HG02759 (cell line): ENCODE results near the gene BAG3.
"Not testable (repeated sequence)": the region's sequence is repeated elsewhere in the genome, so short reads cannot be mapped to it uniquely, and the experiment has no call there.

ENCODE experiments used
- ATAC-seq: cut with Tn5 transposase; IDR thresholded peaks from one replicate; pipeline ENCODE4 v1.9.1; 2021; ENCODE audit warnings: mild to moderate bottlenecking, moderate library complexity; ENCODE audit not compliant: unreplicated experiment

The BAG3 gene

DNA sequence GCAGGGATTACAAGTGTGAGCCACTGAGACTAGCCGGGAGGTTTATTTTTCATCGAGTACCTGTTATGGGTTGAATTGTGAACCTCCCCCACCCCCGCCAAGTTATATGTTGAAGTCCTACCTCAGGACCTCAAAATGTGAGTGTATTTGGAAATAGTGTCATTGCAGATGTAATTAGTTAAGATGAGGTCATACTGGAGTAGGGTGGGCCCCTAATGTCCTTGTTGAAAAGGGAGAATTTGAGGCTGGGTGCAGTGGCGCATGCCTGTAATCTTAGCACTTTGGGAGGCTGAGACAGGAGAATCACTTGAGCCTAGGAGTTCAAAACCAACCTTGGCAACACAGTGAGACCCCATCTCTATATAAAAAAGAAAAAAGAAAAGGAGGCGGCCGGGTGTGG is 10.8 kb upstream of the BAG3 start:
- ATAC-seq = no peak

DNA sequence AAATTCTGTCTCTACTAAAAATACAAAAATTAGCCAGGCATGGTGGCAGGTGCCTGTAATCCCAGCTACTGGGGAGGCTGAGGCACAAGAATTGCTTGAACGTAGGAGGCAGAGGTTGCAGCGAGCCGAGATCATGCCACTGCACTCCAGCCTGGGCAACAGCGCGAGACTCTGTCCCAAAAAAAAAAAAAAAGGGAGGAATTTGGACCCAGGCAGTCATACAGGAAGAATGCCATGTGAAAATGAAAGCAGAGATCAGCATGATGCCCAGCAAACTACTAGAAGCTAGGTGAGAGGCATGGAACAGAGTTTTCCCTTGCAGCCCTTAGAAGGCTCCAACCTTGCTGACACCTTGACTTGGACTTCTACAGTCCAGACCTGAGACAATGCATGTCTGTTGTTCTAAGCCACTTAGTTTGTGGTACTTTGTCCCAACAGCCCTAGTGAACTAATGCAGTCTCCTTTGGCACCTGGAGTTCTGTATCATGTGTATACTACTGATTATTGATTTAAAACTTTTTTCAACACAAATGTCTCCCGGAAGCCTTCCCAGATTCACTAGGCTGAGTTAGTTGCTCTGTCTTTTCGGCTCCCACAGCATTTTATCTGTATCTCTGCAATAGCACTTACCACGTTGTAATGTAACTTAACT is 10.2 kb upstream of the BAG3 start:
- ATAC-seq = no peak

DNA sequence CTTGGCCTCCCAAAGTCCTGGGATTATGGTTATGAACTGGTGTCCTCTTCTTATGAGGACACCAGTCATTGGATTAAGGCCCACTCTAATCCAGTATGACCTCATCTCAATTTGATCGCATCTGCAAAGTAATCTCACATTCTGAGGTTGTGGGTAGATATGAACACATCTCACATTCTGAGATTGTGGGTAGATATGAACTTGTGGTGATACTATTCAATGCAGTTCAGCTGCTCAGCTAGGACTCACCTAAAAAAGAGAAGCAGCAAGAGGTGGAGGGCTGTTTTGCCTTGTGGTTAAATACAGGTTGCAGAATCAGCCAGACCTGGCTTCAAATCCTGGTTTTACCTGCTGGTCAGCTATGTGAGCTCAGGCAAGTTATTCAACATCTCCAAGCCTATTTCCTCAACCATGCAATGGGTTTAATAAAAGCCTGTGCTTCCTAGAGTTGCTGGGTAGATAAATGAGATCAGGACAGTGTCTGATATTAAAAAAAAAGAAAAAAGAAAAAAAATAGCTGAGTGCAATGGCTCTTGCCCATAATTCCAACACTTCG is 8.5 kb upstream of the BAG3 start:
- ATAC-seq = no peak

DNA sequence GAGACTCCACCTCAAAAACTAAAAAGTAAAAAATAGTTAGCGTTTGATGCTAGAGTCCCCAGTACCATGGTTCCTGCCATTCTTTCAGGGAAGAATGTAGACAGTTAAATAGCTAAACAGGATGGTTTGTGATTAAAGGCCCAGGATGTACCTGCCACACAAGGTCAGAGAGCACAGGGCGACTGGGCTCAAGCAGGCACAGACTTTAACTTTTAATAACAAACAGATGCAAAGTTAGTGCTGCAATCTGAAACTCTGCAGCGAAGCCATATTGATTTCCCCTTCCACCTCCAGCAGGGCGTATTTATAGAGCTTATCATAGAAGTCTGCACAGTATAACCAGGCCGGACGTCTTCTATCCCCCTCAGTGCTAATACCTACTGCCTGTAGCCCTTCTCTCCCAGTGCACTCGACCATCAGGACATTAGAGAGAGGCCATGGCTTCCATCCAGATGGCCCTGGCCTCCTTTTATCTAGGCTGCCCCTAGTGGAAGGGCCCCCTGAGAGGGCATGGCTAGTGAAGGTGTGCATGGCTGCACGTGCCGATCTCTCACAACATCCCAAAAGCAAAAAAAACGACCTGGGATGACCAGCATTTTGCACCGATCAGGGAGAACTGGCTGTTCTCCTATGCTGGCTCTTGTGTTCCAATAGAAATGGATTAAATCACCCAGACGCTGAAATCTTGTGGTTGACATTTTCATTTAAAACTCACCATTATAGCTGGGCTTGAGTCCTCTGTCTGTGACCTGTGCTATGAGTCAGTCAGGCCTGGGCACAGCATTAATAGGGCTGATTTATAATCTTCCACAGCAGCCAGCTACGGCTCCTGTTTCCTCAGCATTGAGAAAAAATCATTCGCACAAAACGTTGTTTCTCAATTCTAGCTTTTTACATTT is 7.6 kb upstream of the BAG3 start:
- ATAC-seq = no peak

DNA sequence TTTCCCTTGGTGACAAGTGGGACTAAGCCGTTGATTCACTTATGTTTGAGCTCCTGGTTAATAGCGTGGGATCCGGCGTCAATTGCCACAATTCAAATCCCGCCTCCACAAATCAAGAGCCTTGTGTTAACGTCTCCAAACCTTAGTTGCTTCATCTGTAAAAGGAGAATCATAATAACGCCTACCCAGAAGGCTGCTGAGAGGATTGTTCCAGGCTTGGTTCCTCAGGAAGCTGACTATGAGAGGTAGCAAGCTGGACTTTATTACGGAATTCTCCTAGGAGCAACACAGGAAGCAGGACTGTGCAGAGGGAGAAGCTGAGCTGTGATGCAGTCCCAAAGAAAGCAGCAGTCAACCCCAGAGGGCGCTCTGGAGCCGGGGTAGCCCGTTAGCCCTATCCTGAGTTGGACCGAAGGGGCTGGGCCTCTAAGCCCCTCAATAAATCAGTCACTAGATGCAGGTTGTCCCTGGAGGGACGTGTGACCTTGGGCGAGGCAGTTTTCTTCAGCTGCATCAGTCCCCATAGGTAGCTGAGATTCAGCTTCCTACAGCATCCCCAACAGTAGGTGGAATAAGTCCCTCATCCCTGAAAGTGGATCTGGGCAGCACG is 6.9 kb upstream of the BAG3 start:
- no peak for ATAC-seq

DNA sequence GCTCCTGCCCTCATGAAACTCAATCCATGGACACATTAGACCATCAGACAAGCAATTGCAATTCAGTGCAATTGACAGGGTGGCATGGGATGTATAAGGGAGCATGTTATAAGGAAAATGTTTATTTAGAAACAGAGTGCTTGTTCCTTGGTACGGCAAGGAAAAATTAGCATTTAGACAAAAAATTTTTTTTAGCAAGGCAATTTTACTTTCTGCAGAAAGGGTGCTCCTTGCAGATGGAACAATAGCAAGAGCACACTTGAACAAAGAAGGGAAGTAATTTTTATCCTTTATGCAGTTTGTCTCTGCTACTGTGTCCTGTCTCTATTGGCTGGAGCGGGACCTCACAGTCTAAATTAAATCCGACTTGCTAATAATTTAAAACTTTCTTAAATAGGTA is 6.2 kb upstream of the BAG3 start:
- no peak for ATAC-seq

DNA sequence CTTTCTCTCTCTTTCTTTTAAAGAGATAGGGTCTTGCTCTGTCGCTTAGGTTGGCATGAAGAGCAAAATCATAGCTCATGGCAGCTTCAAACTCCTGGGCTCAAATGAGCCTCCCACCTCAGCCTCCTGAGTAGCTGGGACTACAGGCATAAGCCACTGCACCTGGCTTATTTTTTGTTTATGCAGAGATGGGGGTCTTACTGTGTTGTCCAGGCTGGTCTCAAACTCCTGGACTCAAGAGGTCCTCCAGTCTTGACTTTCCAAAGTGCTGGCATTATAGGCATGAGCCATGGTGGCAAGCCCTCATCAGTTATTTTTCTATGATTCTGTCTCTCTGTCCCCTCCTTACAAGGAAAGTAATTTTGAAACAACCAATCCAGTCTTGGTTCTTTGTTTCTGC is 1.1 kb upstream of the BAG3 start:
- ATAC-seq = no peak

DNA sequence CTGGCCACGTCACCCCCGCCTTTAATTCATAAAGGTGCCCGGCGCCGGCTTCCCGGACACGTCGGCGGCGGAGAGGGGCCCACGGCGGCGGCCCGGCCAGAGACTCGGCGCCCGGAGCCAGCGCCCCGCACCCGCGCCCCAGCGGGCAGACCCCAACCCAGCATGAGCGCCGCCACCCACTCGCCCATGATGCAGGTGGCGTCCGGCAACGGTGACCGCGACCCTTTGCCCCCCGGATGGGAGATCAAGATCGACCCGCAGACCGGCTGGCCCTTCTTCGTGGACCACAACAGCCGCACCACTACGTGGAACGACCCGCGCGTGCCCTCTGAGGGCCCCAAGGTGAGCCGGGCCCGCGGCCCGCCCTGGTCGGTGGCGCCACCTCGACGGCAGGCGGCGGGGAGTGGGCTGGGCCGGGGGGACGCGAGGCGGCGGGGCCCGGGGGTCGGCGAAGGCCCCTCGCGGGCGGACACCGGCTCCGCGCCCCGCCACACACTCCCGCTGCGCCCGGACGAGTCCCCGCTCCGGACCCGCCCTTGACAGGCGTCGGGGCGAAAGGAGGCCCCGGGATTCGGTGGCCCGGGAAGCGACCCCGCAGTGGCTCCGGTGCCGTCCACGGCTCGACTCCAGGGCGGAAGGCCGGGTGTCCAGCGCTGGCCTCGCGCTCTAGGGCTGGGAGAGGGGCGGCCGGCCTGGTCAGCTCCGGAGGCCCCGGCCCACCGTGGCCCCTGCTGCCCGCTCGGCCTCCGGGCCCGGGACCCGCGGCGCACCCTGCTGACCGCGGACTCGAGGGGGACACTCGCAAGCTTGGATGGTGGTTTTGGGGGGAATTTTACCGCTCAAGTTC is 557 bp downstream of the BAG3 start:
- ATAC-seq = peak; percentile 31

DNA sequence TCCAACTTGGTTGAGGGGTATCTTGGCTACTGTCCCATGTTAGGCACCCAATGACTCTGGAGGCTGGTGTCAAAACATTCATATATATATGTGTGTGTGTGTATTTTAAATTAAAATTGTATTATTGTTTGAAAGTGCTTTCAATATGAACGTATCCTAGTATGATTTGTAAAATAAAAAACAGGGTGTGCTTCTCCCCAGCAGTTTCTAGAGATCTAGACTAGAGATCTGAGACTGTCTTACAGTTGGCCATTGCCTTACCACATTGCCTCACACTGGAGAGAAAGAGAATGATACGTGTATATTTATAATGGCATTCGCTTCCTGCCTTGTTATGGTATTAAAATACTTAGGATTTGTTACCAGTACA is 1.2 kb downstream of the BAG3 start:
- no peak for ATAC-seq

DNA sequence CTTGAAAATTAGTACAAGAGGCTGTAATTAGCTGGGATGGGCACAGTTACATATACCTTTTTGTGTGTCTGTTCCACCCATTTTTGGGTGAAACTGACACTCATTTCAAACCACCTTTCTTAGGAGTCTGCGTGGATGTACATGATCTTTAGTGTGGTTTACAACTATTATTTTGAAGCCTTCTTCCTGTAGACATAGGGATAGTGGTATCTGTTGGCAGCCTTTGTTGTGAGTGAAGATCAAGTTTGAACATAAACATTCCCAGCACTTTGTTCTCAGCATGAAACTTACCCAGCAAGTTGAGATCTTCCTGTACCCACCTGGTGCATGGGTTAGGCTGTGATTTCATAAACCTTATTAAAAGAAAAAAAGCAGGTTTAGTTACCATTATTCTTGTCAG is 2.0 kb downstream of the BAG3 start:
- ATAC-seq = no peak

DNA sequence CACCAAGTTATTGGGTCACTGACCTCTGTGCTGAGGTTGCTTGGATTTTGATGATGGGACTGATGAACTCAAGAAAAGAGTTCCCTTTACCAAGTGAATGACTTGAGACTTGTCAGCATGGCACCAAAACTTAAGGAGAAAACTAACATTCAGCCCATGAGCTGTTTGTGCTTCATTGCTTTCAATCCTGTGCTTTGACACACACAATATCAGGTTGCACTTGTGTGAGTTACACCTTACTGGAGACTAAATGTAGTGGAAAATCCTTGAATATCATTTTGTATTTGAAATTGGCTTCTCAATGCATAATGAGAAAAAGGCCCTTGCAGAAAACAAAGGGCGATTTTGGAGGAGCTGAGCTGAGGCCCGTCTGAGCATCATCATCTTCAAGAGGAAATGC is 2.7 kb downstream of the BAG3 start:
- ATAC-seq = no peak

DNA sequence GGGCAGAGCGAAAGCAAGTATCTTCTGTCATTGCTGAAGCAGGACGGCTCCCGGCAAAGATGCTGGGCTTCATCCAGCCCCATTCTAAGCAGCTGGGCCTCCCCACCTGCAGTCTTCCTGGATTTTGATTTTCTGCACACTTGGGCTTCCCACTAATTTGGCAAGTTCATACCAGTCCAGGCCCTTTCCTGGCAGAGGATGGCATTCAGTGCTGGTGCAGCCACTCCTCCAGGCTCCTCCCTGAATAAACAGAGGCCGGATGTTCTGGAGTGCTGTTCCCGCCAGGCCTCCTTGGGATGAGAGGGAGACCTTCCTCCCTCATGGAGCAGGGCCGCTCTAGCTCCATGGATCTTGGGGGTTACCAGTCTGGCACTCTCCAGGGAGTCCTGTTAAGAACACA is 3.4 kb downstream of the BAG3 start:
- no peak for ATAC-seq

DNA sequence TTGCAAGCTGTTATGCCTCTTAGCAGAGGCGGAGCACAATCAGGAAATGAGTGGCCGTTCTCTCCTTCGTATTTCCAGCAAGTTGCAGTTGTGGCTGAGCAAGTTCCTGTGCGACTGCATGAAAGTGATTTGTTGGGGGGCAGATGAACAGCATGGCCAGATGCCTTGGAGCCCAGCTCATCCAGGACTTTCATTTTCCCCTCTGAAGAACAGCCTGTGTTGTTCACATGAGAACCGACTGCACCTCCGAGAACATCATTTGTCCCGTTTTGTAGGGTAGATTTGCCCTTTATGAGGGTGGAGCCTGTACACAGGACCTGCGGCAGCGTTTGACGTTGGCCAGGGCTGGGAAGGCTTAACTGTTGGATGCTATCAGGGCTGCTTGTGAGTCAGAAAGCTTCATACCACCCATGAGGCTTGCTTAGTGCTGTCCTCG is 4.4 kb downstream of the BAG3 start:
- no peak for ATAC-seq

DNA sequence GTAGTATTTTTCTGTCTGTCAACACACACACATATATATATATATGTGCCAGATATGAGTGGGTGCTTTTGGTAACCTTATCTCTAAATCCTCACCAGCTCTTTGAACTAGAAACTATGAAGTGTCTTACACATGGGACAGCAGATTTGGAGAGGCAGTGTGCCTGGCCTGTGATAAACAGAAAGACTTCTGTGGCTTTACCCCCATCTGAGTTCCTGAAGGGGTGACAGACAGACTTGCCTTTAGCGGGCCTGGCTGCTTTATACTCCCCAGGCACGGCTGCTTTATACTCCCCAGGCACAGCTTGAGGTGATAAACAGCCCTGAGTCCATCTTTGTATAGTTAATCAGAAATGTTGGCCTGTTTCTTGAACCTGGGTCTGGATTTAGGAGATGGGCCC is 5.6 kb downstream of the BAG3 start:
- no peak for ATAC-seq

DNA sequence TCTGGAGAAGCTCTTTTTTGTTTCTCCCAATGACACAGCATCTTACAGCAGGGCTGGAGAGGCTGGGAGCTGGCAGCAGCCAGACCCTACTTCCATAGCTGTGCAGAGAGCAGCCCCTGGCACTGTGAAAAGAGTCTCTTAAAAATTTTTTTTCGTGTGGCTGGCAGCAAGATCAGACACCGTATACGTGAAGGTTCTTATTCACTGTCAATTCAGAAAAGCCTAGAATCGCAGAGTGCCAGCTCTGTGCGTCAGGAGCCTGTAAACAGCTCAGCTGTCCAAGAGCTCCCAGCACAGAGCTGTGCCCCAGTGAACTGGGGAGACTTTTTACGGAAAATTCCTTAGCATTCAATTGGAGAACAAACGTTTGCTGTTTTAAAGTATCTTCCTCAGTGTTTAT is 6.5 kb downstream of the BAG3 start:
- no peak for ATAC-seq

DNA sequence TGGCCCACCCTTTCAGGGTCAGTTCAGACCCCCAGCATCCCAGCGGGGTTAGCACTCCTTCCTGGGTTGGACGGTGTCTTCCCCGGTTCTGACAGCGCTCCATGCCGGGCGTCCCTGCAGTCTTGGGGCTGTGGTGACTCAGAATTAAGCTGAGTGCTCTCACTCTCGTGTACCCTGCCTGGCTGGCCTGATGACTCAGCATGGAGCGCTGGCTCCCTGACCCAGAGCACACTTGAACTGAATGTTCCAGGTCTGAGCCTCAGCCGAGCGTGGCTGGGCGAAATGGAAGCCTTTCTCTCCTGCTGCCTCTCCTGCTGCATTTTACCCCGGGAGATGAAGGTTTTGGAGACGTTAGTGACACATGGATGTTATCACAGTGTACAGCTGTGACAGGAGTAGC is 7.1 kb downstream of the BAG3 start:
- no peak for ATAC-seq

DNA sequence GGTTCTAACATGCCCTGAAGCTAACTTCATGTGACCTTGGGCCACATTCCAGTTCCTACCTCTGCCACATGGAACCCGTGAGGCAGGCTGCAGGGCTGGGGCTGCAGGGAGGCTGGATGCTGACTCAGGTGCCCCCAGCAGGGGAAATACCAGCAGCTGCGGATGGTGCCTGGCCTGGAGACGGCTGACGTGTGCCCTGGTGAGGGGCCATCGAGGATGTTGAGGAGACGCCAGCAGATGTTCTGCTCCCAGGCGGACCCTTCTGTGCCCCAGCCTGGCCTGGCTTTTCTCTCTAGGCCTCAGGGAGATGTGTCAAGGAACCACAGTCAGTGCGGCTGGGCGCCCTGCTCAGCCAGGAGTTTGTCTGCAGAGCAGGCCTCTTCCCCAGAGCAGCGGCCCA is 8.8 kb downstream of the BAG3 start:
- ATAC-seq = no peak

DNA sequence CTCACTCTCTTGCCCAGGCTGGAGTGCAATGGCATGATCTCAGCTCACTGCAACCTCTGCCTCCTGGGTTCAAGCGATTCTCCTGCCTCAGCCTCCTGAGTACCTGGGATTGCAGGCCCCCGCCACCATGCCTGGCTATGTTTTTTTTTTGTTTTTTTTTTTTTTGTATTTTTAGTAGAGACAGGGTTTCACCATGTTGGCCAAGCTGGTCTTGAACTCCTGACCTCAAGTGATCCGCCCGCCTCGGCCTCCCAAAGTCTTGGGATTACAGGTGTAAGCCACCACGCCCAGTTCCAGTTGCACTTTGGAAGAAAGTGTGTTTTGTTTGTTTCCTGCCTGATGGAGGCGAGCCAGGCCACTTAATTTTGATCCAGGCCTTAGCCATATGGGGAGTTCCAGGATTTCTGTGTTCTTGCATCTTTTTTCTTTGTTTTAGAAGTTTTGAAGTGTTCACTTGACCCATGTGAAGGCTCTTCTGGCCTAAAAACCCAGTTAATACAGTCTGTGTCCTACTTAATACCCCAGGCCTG is 11.0 kb downstream of the BAG3 start:
- ATAC-seq = not testable (repeated sequence)

DNA sequence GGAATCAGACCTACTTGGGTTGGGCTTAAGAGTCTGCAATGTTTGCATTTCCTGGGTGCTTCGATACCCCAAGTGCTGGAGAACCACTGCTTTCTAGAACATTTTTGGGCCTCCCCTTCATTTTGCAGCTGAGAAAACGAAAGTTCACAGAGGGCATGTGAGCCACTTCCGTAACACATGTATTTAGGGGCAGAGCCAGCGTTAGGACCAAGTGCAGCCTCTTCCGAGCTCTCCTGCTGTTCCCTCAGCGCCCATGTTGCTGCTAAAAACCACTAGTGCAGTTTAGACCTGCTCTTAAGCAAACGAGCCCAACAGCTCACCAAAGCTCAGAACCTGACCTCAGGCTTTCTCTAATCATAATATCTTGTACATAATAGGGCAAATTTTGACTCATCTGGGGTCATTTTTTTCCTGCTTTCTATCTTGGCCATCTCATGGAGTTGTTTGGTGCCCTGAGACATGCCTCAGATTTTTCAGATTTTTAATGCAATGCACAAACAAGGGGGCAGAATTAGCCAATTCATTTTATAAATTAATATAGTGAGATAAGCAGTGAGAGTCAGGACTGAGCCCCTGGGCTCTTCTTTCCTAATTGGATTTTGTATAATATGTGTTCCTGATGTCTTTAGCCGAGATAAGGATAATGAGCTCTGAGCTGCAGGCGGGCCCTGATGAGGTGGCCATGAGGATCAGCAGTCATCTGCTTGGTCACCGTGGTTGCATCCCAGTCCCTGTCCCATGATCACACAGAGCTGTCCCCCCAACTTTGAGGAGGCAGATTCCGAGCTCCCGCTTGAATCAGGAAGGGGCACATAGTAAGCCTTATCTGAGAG is 12.9 kb downstream of the BAG3 start:
- ATAC-seq = no peak
